ENCODE results near the gene KCTD13.
"Not testable (repeated sequence)": the region's sequence is repeated elsewhere in the genome, so short reads cannot be mapped to it uniquely, and the experiment has no call there.

KCTD13 gene

GRCh38 chr16:29899516-29900101 lies 26.4 kb downstream of the KCTD13 start, which contains the start of gene SEZ6L2:
Gene SEZ6L2, minus strand, starts transcription at chr16:29899550. Its CDS starts 531 bp downstream, at chr16:29899019.
- H3K4me2 ChIP-seq = peak within 1 kb of the TSS; percentile 96
- H3K4me3 ChIP-seq = peak within 1 kb of the TSS; percentile 68
- TF ChIP-seq Cebpa-rat (IDR thresholded peaks at IDR 0.05) = no peak
- peaks cover 21% of the 10 kb centered on the region for H3K4me1 ChIP-seq
- no peaks in the 10 kb centered on the region for H3K36me3 ChIP-seq
- H3K9me3 ChIP-seq = no peaks in the 10 kb centered on the region
- peaks cover 36% of the 10 kb centered on the region for H3K27me3 ChIP-seq
- H3K9ac ChIP-seq = no peak within 1 kb of the TSS
- no peak within 1 kb of the TSS for H3K27ac ChIP-seq
- H4K20me1 ChIP-seq = peaks cover 29% of the 10 kb centered on the region; the same call in 1 of the 2 replicates

- H4K20me1 ChIP-seq = peaks cover 29% of the 10 kb centered on the region; the same call in 1 of the 2 replicates
- H3K9me3 ChIP-seq = no peaks in the 10 kb centered on the region
- no peak overlapping the region for H3K9ac ChIP-seq
- H3K27me3 ChIP-seq = peaks cover 36% of the 10 kb centered on the region
- no peak overlapping the region for H3K4me3 ChIP-seq
- no peaks in the 10 kb centered on the region for H3K36me3 ChIP-seq
- TF ChIP-seq Cebpa-rat (IDR thresholded peaks at IDR 0.05) = no peak
- H3K4me2 ChIP-seq = no peak overlapping the region
- H3K4me1 ChIP-seq = peaks cover 19% of the 10 kb centered on the region
- no peak overlapping the region for H3K27ac ChIP-seq
These were observed 27.1 kb downstream of the KCTD13 start for GRCh38 chr16:29898804-29899515.

- peaks cover 36% of the 10 kb centered on the region for H3K27me3 ChIP-seq
- peaks cover 29% of the 10 kb centered on the region; the same call in 1 of the 2 replicates for H4K20me1 ChIP-seq
- H3K9me3 ChIP-seq = no peaks in the 10 kb centered on the region
- no peak overlapping the region for H3K27ac ChIP-seq
- H3K9ac ChIP-seq = no peak overlapping the region
- no peak overlapping the region for H3K4me3 ChIP-seq
- H3K36me3 ChIP-seq = no peaks in the 10 kb centered on the region
- H3K4me2 ChIP-seq = no peak overlapping the region
- TF ChIP-seq Cebpa-rat (IDR thresholded peaks at IDR 0.05) = no peak
- peaks cover 12% of the 10 kb centered on the region for H3K4me1 ChIP-seq
These were observed 27.8 kb downstream of the KCTD13 start for GRCh38 chr16:29898135-29898803.

GRCh38 chr16:29897333-29897732 lies 28.7 kb downstream of the KCTD13 start:
- Histone ChIP-seq H3K4me2 (no peak overlapping the region), H3K27ac (no peak overlapping the region), H3K9ac (no peak overlapping the region), H3K36me3 (no peaks in the 10 kb centered on the region), H3K27me3 (peaks cover 36% of the 10 kb centered on the region), H3K9me3 (no peaks in the 10 kb centered on the region), H3K4me1 (peaks cover 11% of the 10 kb centered on the region), H3K4me3 (no peak overlapping the region), H4K20me1 (peaks cover 29% of the 10 kb centered on the region; the same call in 1 of the 2 replicates)
- no peak for TF ChIP-seq Cebpa-rat (IDR thresholded peaks at IDR 0.05)

- Histone ChIP-seq H3K36me3 (no peaks in the 10 kb centered on the region), H3K4me3 (no peak overlapping the region), H4K20me1 (peaks cover 27% of the 10 kb centered on the region; the same call in 1 of the 2 replicates), H3K9me3 (no peaks in the 10 kb centered on the region), H3K4me2 (no peak overlapping the region), H3K4me1 (peaks cover 11% of the 10 kb centered on the region), H3K27ac (no peak overlapping the region), H3K9ac (no peak overlapping the region), H3K27me3 (peaks cover 36% of the 10 kb centered on the region)
- no peak for TF ChIP-seq Cebpa-rat (IDR thresholded peaks at IDR 0.05)
These were observed 29.2 kb downstream of the KCTD13 start for GRCh38 chr16:29896841-29897240.

- TF ChIP-seq Cebpa-rat (IDR thresholded peaks at IDR 0.05) = no peak
- Histone ChIP-seq H4K20me1 (peaks cover 16% of the 10 kb centered on the region; the same call in 1 of the 2 replicates), H3K4me1 (no peaks in the 10 kb centered on the region), H3K27ac (no peak overlapping the region), H3K9me3 (no peaks in the 10 kb centered on the region), H3K4me3 (no peak overlapping the region), H3K36me3 (no peaks in the 10 kb centered on the region), H3K9ac (no peak overlapping the region), H3K27me3 (peaks cover 27% of the 10 kb centered on the region), H3K4me2 (no peak overlapping the region)
These were observed 31.7 kb downstream of the KCTD13 start for GRCh38 chr16:29894352-29894751.

- no peaks in the 10 kb centered on the region for H3K9me3 ChIP-seq
- no peak overlapping the region for H3K9ac ChIP-seq
- no peak for TF ChIP-seq Cebpa-rat (IDR thresholded peaks at IDR 0.05)
These were observed 32.5 kb downstream of the KCTD13 start for GRCh38 chr16:29893553-29893952.

GRCh38 chr16:29892458-29892813 lies 33.6 kb downstream of the KCTD13 start:
- Histone ChIP-seq H3K27ac (no peak overlapping the region), H3K4me1 (no peaks in the 10 kb centered on the region), H3K9ac (no peak overlapping the region), H3K36me3 (no peaks in the 10 kb centered on the region), H3K4me3 (no peak overlapping the region), H3K27me3 (peaks cover 8% of the 10 kb centered on the region), H3K9me3 (no peaks in the 10 kb centered on the region), H4K20me1 (no peaks in the 10 kb centered on the region; the same call in 1 of the 2 replicates), H3K4me2 (no peak overlapping the region)
- no peak for TF ChIP-seq Cebpa-rat (IDR thresholded peaks at IDR 0.05)

More at GRCh38 chr16:29893553-29893952, 32.5 kb downstream of the KCTD13 start:
- H3K27ac ChIP-seq = no peak overlapping the region
- no peaks in the 10 kb centered on the region for H3K4me1 ChIP-seq
- peaks cover 19% of the 10 kb centered on the region for H3K27me3 ChIP-seq
- no peak overlapping the region for H3K4me2 ChIP-seq
- H3K36me3 ChIP-seq = no peaks in the 10 kb centered on the region
- no peak overlapping the region for H3K4me3 ChIP-seq
- H4K20me1 ChIP-seq = peaks cover 11% of the 10 kb centered on the region; the same call in 1 of the 2 replicates

GRCh38 chr16:29891525-29892457 lies 34.2 kb downstream of the KCTD13 start:
- H3K9me3 ChIP-seq = no peaks in the 10 kb centered on the region
- H3K27ac ChIP-seq = no peak overlapping the region
- H3K27me3 ChIP-seq = 0 out of 2 replicates have a peak, but pooled peaks cover 3% of the 10 kb centered on the region
- no peak overlapping the region for H3K4me3 ChIP-seq
- no peak overlapping the region for H3K9ac ChIP-seq
- no peaks in the 10 kb centered on the region for H3K36me3 ChIP-seq
- H3K4me1 ChIP-seq = no peaks in the 10 kb centered on the region
- H3K4me2 ChIP-seq = no peak overlapping the region
- TF ChIP-seq Cebpa-rat (IDR thresholded peaks at IDR 0.05) = no peak
- no peaks in the 10 kb centered on the region; the same call in 1 of the 2 replicates for H4K20me1 ChIP-seq

- H4K20me1 ChIP-seq, H3K36me3 ChIP-seq, H3K9ac ChIP-seq, H3K27ac ChIP-seq, H3K4me3 ChIP-seq, H3K4me1 ChIP-seq, H3K27me3 ChIP-seq, H3K9me3 ChIP-seq, H3K4me2 ChIP-seq: not testable (repeated sequence)
These were observed 36.7 kb downstream of the KCTD13 start for GRCh38 chr16:29889372-29889771.

Data from BLaER1 (cell line).